Measurements from ENCODE around the gene AHR. TPM values are rescaled to one million over a fixed set of nuclear protein-coding genes. Genes with fewer than 3 reads are reported as not detected.
"Not testable (repeated sequence)": the region's sequence is repeated elsewhere in the genome, so short reads cannot be mapped to it uniquely, and the experiment has no call there.

AHR gene
- total RNA-seq, 1 experiment from 2014 or later = 96.1 TPM

GRCh38 chr7:17390392-17390791 is 91.9 kb downstream of the AHR start:
- in situ Hi-C loops (cut with HindIII; ENCODE audit: low pct_unique_long_range_greater_than_20kb, low sequenced_read_pairs) = no loop called here
- DNase-seq (ENCODE audit: low read depth, low spot score) = no peak

- in situ Hi-C loops (cut with HindIII; ENCODE audit: low pct_unique_long_range_greater_than_20kb, low sequenced_read_pairs) = no loop called here
- no peak for DNase-seq (ENCODE audit: low read depth, low spot score)
These were observed 92.9 kb downstream of the AHR start for GRCh38 chr7:17391366-17391765.

GRCh38 chr7:17392846-17393245 is 94.4 kb downstream of the AHR start:
- in situ Hi-C loops (cut with HindIII; ENCODE audit: low pct_unique_long_range_greater_than_20kb, low sequenced_read_pairs) = no loop called here
- no peak for DNase-seq (ENCODE audit: low read depth, low spot score)

GRCh38 chr7:17394563-17394962 is 96.1 kb downstream of the AHR start:
- in situ Hi-C loops (cut with HindIII; ENCODE audit: low pct_unique_long_range_greater_than_20kb, low sequenced_read_pairs); DNase-seq (ENCODE audit: low read depth, low spot score): not testable (repeated sequence)

Small RNAs within 50 kb of the gene (small RNA-seq; reads per million reads assigned to genes)
- 0 reads per million in 2 experiments for gene RF00092
